Activated CD4-positive, alpha-beta T cell treated with anti-CD3 and anti-CD28 coated beads, Interleukin-2, amount 10 ng/mL, durations not matched to agents 24 days and 14 days (primary cell): Measurements from ENCODE around the gene CYP24A1. TPM values are rescaled to one million over a fixed set of nuclear protein-coding genes. Genes with fewer than 3 reads are reported as not detected.

Source experiments
- DNase-seq: peaks from one replicate; pipeline ENCODE4 v3.0.0; 2022
- H3K27ac Mint-ChIP-seq: one replicate; pipeline ENCODE4 v1.8.0; 2022; ENCODE audit warnings: mild to moderate bottlenecking, mixed read lengths
- H3K27me3 Mint-ChIP-seq: one replicate; pipeline ENCODE4 v1.8.0; 2022; ENCODE audit warnings: mixed read lengths
- H3K36me3 Mint-ChIP-seq: one replicate; pipeline ENCODE4 v1.8.0; 2022; ENCODE audit warnings: low read depth, mild to moderate bottlenecking, mixed read lengths
- H3K4me1 Mint-ChIP-seq: one replicate; pipeline ENCODE4 v1.8.0; 2021; ENCODE audit warnings: mixed read lengths
- H3K4me3 Mint-ChIP-seq: one replicate; pipeline ENCODE4 v1.8.0; 2022; ENCODE audit warnings: mild to moderate bottlenecking, moderate library complexity, mixed read lengths
- H3K9me3 Mint-ChIP-seq: one replicate; pipeline ENCODE4 v1.8.0; 2021; ENCODE audit warnings: mixed read lengths
- intact Hi-C: fragments of 100-400 bp; cut with micrococcal nuclease; formaldehyde crosslinking; loops from one replicate; pipeline ENCODE4 v1.15.1; 2023
- total RNA-seq: library from RNA; stranded (reverse); gene quantifications from 2 replicates; pipeline ENCODE4 v1.2.3, GENCODE V29; 2022

The CYP24A1 gene
- total RNA-seq, 1 donor from 2014 or later, result not detected

DNA sequence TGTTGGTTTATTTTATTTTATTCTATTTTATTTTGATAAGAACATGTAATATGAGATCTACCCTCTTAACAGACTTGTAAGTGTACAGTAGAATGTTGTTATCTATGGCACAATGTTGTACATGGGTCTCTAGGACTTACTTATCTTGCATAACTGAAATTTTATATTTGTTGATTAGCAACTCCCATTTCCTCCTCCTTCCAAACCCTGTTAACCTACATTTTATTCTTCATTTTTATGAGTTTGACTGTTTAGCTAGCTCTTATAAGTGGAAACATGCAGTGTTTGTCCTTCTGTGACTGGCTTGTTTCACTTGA is 65.5 kb downstream of the CYP24A1 start:
- intact Hi-C loops, result no loop called here
- Mint-ChIP-seq H3K4me1 (peaks cover 7% of the 10 kb centered on the region), H3K36me3 (no peaks in the 10 kb centered on the region), H3K9me3 (no peaks in the 10 kb centered on the region), H3K4me3 (no peak overlapping the region), H3K27me3 (peaks cover 7% of the 10 kb centered on the region), H3K27ac (no peak overlapping the region)
- no peak for DNase-seq

DNA sequence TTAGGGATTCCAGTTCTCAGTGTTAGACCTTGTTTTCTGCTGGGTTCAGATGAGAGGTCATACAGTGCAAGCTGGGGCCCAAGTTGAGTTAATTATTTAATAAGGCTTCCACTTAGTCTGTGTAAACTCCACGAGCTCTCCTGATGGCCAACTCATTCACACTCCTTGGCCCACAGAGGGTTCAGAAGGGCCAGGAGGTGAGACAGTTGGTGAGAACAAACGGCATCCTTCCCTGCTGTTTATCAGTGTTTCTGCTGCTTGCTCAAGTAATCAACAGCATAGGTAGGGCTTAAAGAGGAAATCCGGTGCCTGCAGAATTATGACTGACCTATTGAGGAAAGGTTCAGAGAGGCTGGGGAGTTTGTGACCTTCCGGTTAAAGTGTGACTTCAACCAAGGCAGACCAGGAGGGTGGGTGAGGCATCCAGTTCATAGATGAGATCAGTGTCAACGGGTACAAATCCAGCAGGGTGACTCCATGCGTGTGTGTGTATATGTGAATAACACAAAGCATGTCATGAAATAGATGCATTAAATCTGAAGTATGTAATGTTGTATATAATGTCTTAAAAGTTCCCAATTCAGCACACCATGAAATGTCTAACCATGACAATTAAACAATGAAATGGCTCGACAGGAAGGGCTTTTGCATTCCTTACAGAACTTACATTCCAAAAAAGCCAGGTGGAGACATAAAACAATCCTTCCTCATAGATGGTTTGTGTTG is 66.0 kb downstream of the CYP24A1 start:
- Mint-ChIP-seq H3K27me3 (peaks cover 5% of the 10 kb centered on the region), H3K4me3 (no peak overlapping the region), H3K27ac (no peak overlapping the region), H3K36me3 (no peaks in the 10 kb centered on the region), H3K4me1 (peaks cover 7% of the 10 kb centered on the region), H3K9me3 (no peaks in the 10 kb centered on the region)
- intact Hi-C loops, result no loop called here
- DNase-seq, result no peak

- intact Hi-C loops, result no loop called here
- H3K9me3 Mint-ChIP-seq, result no peaks in the 10 kb centered on the region
- no peaks in the 10 kb centered on the region for H3K36me3 Mint-ChIP-seq
- H3K4me1 Mint-ChIP-seq, result peaks cover 7% of the 10 kb centered on the region
- DNase-seq, result no peak
- peaks cover 5% of the 10 kb centered on the region for H3K27me3 Mint-ChIP-seq
- H3K4me3 Mint-ChIP-seq, result no peak overlapping the region
- H3K27ac Mint-ChIP-seq, result no peak overlapping the region
Measured at GRCh38 chr20:54107181-54107580, 66.6 kb downstream of the CYP24A1 start.

GRCh38 chr20:54106162-54106561 is 67.6 kb downstream of the CYP24A1 start:
- no peak for DNase-seq
- peaks cover 7% of the 10 kb centered on the region for H3K4me1 Mint-ChIP-seq
- no peaks in the 10 kb centered on the region for H3K36me3 Mint-ChIP-seq
- H3K27ac Mint-ChIP-seq, result no peak overlapping the region
- intact Hi-C loops, result no loop called here
- no peaks in the 10 kb centered on the region for H3K9me3 Mint-ChIP-seq
- peaks cover 5% of the 10 kb centered on the region for H3K27me3 Mint-ChIP-seq
- H3K4me3 Mint-ChIP-seq, result no peak overlapping the region

DNA sequence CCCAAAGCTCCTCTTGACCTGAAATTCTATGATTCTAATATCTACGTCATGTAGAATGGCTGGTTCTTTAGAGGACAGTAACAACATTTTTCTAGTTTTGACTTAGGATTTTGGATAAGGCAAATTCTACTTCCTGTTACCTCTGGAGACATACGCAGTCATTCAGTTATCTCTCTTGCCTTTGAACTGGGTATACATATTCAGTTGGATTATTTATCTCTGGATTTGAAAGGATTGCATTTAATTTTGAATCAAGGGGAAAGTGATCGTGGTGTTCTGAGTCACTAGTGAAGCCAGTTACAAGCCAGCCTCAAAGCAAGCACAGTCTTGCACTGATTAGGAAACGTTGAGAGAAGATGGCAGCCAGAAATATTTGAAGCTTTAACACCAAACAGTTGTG is 68.1 kb downstream of the CYP24A1 start:
- intact Hi-C loops, result no loop called here
- H3K27me3 Mint-ChIP-seq, result peaks cover 5% of the 10 kb centered on the region
- H3K4me1 Mint-ChIP-seq, result peaks cover 7% of the 10 kb centered on the region
- H3K27ac Mint-ChIP-seq, result no peak overlapping the region
- no peak overlapping the region for H3K4me3 Mint-ChIP-seq
- H3K36me3 Mint-ChIP-seq, result no peaks in the 10 kb centered on the region
- DNase-seq, result no peak
- no peaks in the 10 kb centered on the region for H3K9me3 Mint-ChIP-seq

DNA sequence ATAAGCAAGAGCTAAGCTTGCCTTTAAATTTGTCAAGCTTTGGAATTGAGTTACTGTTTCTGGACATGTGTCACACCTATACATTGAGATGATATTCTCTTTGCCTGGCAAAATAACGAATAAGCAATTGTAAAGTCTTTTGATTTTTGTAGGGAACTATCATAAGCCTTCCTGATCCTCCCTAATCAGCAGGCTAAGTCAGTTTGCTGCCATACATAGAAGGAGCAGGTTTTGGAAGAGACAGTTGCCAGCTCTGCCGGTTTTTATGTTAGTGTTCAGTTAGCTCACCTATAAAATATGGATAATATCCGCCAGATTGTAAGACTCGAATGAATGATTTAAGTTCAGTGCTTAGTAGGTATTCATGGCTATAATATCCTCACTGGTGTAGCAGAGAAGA is 69.0 kb downstream of the CYP24A1 start:
- intact Hi-C loops, result no loop called here
- no peak overlapping the region for H3K4me3 Mint-ChIP-seq

GRCh38 chr20:54103762-54104600 is 69.8 kb downstream of the CYP24A1 start:
- Mint-ChIP-seq H3K4me3 (no peak overlapping the region), H3K9me3 (no peaks in the 10 kb centered on the region), H3K27me3 (peaks cover 5% of the 10 kb centered on the region), H3K36me3 (no peaks in the 10 kb centered on the region), H3K4me1 (peaks cover 4% of the 10 kb centered on the region), H3K27ac (no peak overlapping the region)
- no peak for DNase-seq
- intact Hi-C loops, result loop anchor here (1.0 kb wide), 1 partner anchor 95 kb away; no protein-coding TSS in a partner anchor

More for the DNA sequence above, 69.0 kb downstream of the CYP24A1 start:
- Mint-ChIP-seq H3K27ac (no peak overlapping the region), H3K27me3 (peaks cover 5% of the 10 kb centered on the region), H3K9me3 (no peaks in the 10 kb centered on the region), H3K4me1 (peaks cover 4% of the 10 kb centered on the region), H3K36me3 (no peaks in the 10 kb centered on the region)
- DNase-seq, result no peak

Other genes starting within 250 kb of the CYP24A1 start
- not detected in 2 replicates for gene BCAS1, start 103.4 kb downstream of the CYP24A1 start, total RNA-seq
- 72.2 and 80.5 TPM in 2 replicates for gene PFDN4, start 34.1 kb upstream of the CYP24A1 start, total RNA-seq